ENCODE results near the gene MT1H. TPM values are rescaled to one million over a fixed set of nuclear protein-coding genes. Genes with fewer than 3 reads are reported as not detected.

MT1H gene
- total and polyA plus RNA-seq, 2 of the 13 experiments (the other 11 are each of a cell fraction or from before 2014, with no cell fraction given), result 0.60 TPM; not detected in 1

GRCh38 chr16:56647641-56648431 lies 21.8 kb upstream of the MT1H start (continued):
- TF ChIP-seq LCORL (IDR thresholded peaks at IDR 0.05) (no peak), LCORL (CRISPR knock-in tag; IDR thresholded peaks at IDR 0.05) (peak; percentile 46; the same call in 1 of the 2 replicates), ZNF674 (CRISPR knock-in tag; IDR thresholded peaks at IDR 0.05; ENCODE audit: low read depth) (no peak), TEAD3 (CRISPR knock-in tag; optimal IDR thresholded peaks at IDR 0.05; ENCODE audit: borderline replicate concordance) (no peak), SRY (CRISPR knock-in tag; IDR thresholded peaks at IDR 0.05) (no peak), EHMT2 (IDR thresholded peaks at IDR 0.05; ENCODE audit: borderline replicate concordance, low read depth, low read length) (no peak), MYPOP (CRISPR knock-in tag; IDR thresholded peaks at IDR 0.05) (peak; percentile 89; the same call in 1 of the 2 replicates), ZSCAN31 (CRISPR knock-in tag; IDR thresholded peaks at IDR 0.05; ENCODE audit: low read depth) (peak; percentile 70; the same call in 1 of the 2 replicates), ARNT2 (CRISPR knock-in tag; IDR thresholded peaks at IDR 0.05; ENCODE audit: low read depth) (no peak; the same call in 1 of the 2 replicates), DR1 (CRISPR knock-in tag; IDR thresholded peaks at IDR 0.05) (no peak), ZFP36 (IDR thresholded peaks at IDR 0.05; ENCODE audit: borderline replicate concordance, low read depth, low read length, partially characterized antibody) (no peak), ZNF609 (CRISPR knock-in tag; IDR thresholded peaks at IDR 0.05; ENCODE audit: borderline replicate concordance) (peak; percentile 21; the same call in 1 of the 2 replicates), KDM4B (CRISPR knock-in tag; IDR thresholded peaks at IDR 0.05) (no peak), ZNF570 (CRISPR knock-in tag; IDR thresholded peaks at IDR 0.05; ENCODE audit: borderline replicate concordance) (no peak), AHR (CRISPR knock-in tag; IDR thresholded peaks at IDR 0.05) (no peak), ZNF224 (CRISPR knock-in tag; IDR thresholded peaks at IDR 0.05) (no peak), CBX1 (IDR thresholded peaks at IDR 0.05; ENCODE audit: low read depth) (no peak), ZNF709 (CRISPR knock-in tag; IDR thresholded peaks at IDR 0.05) (no peak), ZNF260 (CRISPR knock-in tag; IDR thresholded peaks at IDR 0.05; ENCODE audit: borderline replicate concordance, low read depth) (no peak), ZEB1 (IDR thresholded peaks at IDR 0.05; ENCODE audit: insufficient replicate concordance, low read depth) (no peak), PRPF4 (IDR thresholded peaks at IDR 0.05; ENCODE audit: low read depth, low read length, poor library complexity, severe bottlenecking) (no peak), ISL2 (CRISPR knock-in tag; IDR thresholded peaks at IDR 0.05) (no peak), HNF4G (IDR thresholded peaks at IDR 0.05; ENCODE audit: borderline replicate concordance, low read depth, low read length) (no peak), HNF4G (CRISPR knock-in tag; IDR thresholded peaks at IDR 0.05; ENCODE audit: borderline replicate concordance, low read depth) (no peak), MXD4 (CRISPR knock-in tag; IDR thresholded peaks at IDR 0.05) (no peak), ZNF432 (CRISPR knock-in tag; IDR thresholded peaks at IDR 0.05; ENCODE audit: borderline replicate concordance) (no peak)

Data from HepG2 (cell line).